HG02642 (cell line): ENCODE results near the gene S100A11.

Source experiments
- ATAC-seq: cut with Tn5 transposase; IDR thresholded peaks from one replicate; pipeline ENCODE4 v1.9.1; 2021; ENCODE audit warnings: mild to moderate bottlenecking; ENCODE audit not compliant: unreplicated experiment, poor library complexity

S100A11 gene

GRCh38 chr1:152005360-152005912 is 31.4 kb downstream of the S100A11 start:
- no peak for ATAC-seq

- no peak for ATAC-seq
Observed at GRCh38 chr1:152003846-152004442, 32.9 kb downstream of the S100A11 start.

GRCh38 chr1:152002960-152003359 is 33.8 kb downstream of the S100A11 start:
- ATAC-seq: no peak

GRCh38 chr1:152001631-152002584 is 34.9 kb downstream of the S100A11 start:
- peak; percentile 57 for ATAC-seq

GRCh38 chr1:152000964-152001630 is 35.7 kb downstream of the S100A11 start:
- ATAC-seq: no peak

- no peak for ATAC-seq
Observed at GRCh38 chr1:151998611-151999362, 38.0 kb downstream of the S100A11 start.

- no peak for ATAC-seq
Observed at GRCh38 chr1:151997284-151997570, 39.6 kb downstream of the S100A11 start.

GRCh38 chr1:151995774-151996173 is 41.0 kb downstream of the S100A11 start:
- no peak for ATAC-seq

- ATAC-seq: no peak
Observed at GRCh38 chr1:151994956-151995355, 41.8 kb downstream of the S100A11 start.

GRCh38 chr1:151993734-151994496 is 42.9 kb downstream of the S100A11 start, which contains the start of gene S100A10:
TSS of gene S100A10 (minus strand) at chr1:151993859. CDS start at chr1:151986230, 7,629 bp downstream.
- ATAC-seq: peak; percentile 51

GRCh38 chr1:151993084-151993733 is 43.6 kb downstream of the S100A11 start:
- peak; percentile 39 for ATAC-seq

GRCh38 chr1:151992303-151993083 is 44.3 kb downstream of the S100A11 start:
- ATAC-seq: no peak

- no peak for ATAC-seq
Observed at GRCh38 chr1:151991663-151992302, 45.0 kb downstream of the S100A11 start.

- ATAC-seq: no peak
Observed at GRCh38 chr1:151990856-151991198, 46.0 kb downstream of the S100A11 start.

- ATAC-seq: no peak
Observed at GRCh38 chr1:151990058-151990855, 46.5 kb downstream of the S100A11 start.

GRCh38 chr1:151989211-151989862 is 47.5 kb downstream of the S100A11 start:
- ATAC-seq: no peak
